Keratinocyte (primary cell): ENCODE measurements around the gene TAF1B. TPM values are rescaled to one million over a fixed set of nuclear protein-coding genes. Genes with fewer than 3 reads are reported as not detected.

ENCODE experiments used
- DNase-seq: peaks from one replicate; pipeline ENCODE4 v3.0.0-alpha.2; 2011; ENCODE audit warnings: low read depth, missing footprints, low spot score
- FAIRE-seq: peaks from 2 replicates; lab custom pipeline; 2011; peaks lifted over from hg19 to GRCh38; lab: Jason Lieb, UNC
- H2AFZ ChIP-seq: 2 replicates; pipeline ENCODE4 v1.6.0; 2012; ENCODE audit warnings: low read length, control low read depth, inconsistent platforms; ENCODE audit not compliant: control insufficient read depth
- H3K27ac ChIP-seq: 2 replicates; pipeline ENCODE4 v1.5.1; 2011; ENCODE audit warnings: low read length; ENCODE audit not compliant: control insufficient read depth, insufficient read depth
- H3K27me3 ChIP-seq: 3 replicates; pipeline ENCODE4 v1.6.0; 2011; ENCODE audit warnings: low read length; ENCODE audit not compliant: control insufficient read depth, insufficient read depth; ENCODE audit errors: extremely low read depth
- H3K36me3 ChIP-seq, 2 experiments: 2 replicates in 1 of 2; 3 replicates in 1 of 2; pipeline ENCODE4 v1.5.1; 2011; ENCODE audit warnings: low read length in 2 of 2, mild to moderate bottlenecking in 1 of 2; ENCODE audit not compliant: control insufficient read depth in 2 of 2, insufficient read depth in 2 of 2; ENCODE audit errors: extremely low read depth in 1 of 2
- H3K4me1 ChIP-seq: 3 replicates; pipeline ENCODE4 v1.5.1; 2011; ENCODE audit warnings: low read length; ENCODE audit not compliant: control insufficient read depth, insufficient read depth; ENCODE audit errors: extremely low read depth
- H3K4me2 ChIP-seq: 3 replicates; pipeline ENCODE4 v1.6.0; 2011; ENCODE audit warnings: low read depth, low read length; ENCODE audit not compliant: control insufficient read depth, insufficient read depth; ENCODE audit errors: extremely low read depth
- H3K4me3 ChIP-seq, 3 experiments: fragments of 200-600 bp in 1 of 3; sonication (generic) in 1 of 3; 2 replicates in 2 of 3; 3 replicates in 1 of 3; pipeline ENCODE4 v1.5.1; 2011 to 2016; ENCODE audit warnings: low read length in 3 of 3, mild to moderate bottlenecking in 3 of 3, control low read depth in 2 of 3, inconsistent platforms in 1 of 3, low read depth in 1 of 3, mixed read lengths in 1 of 3, mixed run types in 1 of 3, moderate library complexity in 1 of 3; ENCODE audit not compliant: control insufficient read depth in 2 of 3, insufficient read depth in 2 of 3; ENCODE audit errors: extremely low read depth in 1 of 3
- H3K79me2 ChIP-seq: 2 replicates; pipeline ENCODE4 v1.6.0; 2012; ENCODE audit warnings: low read length; ENCODE audit not compliant: control insufficient read depth, insufficient read depth
- H3K9ac ChIP-seq: 3 replicates; pipeline ENCODE4 v1.6.0; 2011; ENCODE audit warnings: low read length; ENCODE audit not compliant: control insufficient read depth, insufficient read depth; ENCODE audit errors: extremely low read depth
- H3K9me1 ChIP-seq: 3 replicates; pipeline ENCODE4 v1.6.0; 2011; ENCODE audit warnings: low read length; ENCODE audit not compliant: control insufficient read depth, insufficient read depth; ENCODE audit errors: extremely low read depth
- H3K9me3 ChIP-seq: 2 replicates; pipeline ENCODE4 v1.5.1; 2012; ENCODE audit warnings: low read depth, low read length; ENCODE audit not compliant: control insufficient read depth
- H4K20me1 ChIP-seq: 3 replicates; pipeline ENCODE4 v1.6.0; 2011; ENCODE audit warnings: low read length; ENCODE audit not compliant: control insufficient read depth, insufficient read depth; ENCODE audit errors: extremely low read depth
- EZH2 ChIP-seq: IDR thresholded peaks from one replicate; pipeline ENCODE4 v1.6.1; 2012; ENCODE audit warnings: inconsistent platforms, mild to moderate bottlenecking, low read length, moderate library complexity
- dilution Hi-C: fragments of 300-500 bp; cut with MboI; formaldehyde crosslinking; loops from one replicate; pipeline ENCODE4 v1.7.0; 2020; ENCODE audit warnings: low sequenced_read_pairs; ENCODE audit not compliant: extremely low pct_ligation_motif_present
- polyA plus RNA-seq, 5 experiments: library from polyadenylated mRNA; depleted of rRNA in 3 of 5; stranded (reverse) in 3 of 5; stranded (forward) in 1 of 5; unstranded in 1 of 5; fragments of >200 nt; gene quantifications; 1 replicate in 1 of 5; 2 replicates in 3 of 5; 3 replicates in 1 of 5; pipeline versions ENCODE4 v1.2.1 to v1.2.3, GENCODE V29; 2011 to 2012; ENCODE audit warnings: missing spikeins in 2 of 5, low read depth in 1 of 5, low replicate concordance in 1 of 5
- TF ChIP-seq, protein P1 (sequence below), 3 experiments: IDR thresholded peaks in 1 of 3; conservative IDR thresholded peaks in 1 of 3; optimal IDR thresholded peaks in 1 of 3; 2 replicates in 2 of 3; 3 replicates in 1 of 3; pipeline versions ENCODE3 to v1.5.1; 2011; ENCODE audit warnings: low read length in 3 of 3, mild to moderate bottlenecking in 3 of 3, moderate library complexity in 2 of 3, control low read depth in 1 of 3, inconsistent platforms in 1 of 3; ENCODE audit not compliant: insufficient read depth in 2 of 3; ENCODE audit errors: extremely low read depth in 1 of 3

TAF1B gene
- polyA plus RNA-seq, 1 donor (not counting 4 experiments of a cell fraction or from before 2014, with no cell fraction given): 16.5 TPM

GRCh38 chr2:9889812-9890261, 46.6 kb downstream of the TAF1B start:
- no peak for FAIRE-seq
- H3K4me1 ChIP-seq: peaks cover 11% of the 10 kb centered on the region

GRCh38 chr2:9892236-9892635, 49.0 kb downstream of the TAF1B start:
- Histone ChIP-seq H3K9me3 (no peaks in the 10 kb centered on the region), H3K4me3 (no peak overlapping the region), H3K79me2 (no peaks in the 10 kb centered on the region), H4K20me1 (no peaks in the 10 kb centered on the region), H3K9me1 (no peaks in the 10 kb centered on the region), H3K27me3 (no peaks in the 10 kb centered on the region), H3K36me3 (no peaks in the 10 kb centered on the region), H3K9ac (no peak overlapping the region), H3K4me2 (no peak overlapping the region), H2AFZ (no peak overlapping the region), H3K27ac (no peak overlapping the region), H3K4me1 (peaks cover 27% of the 10 kb centered on the region)
- dilution Hi-C loops: no loop called here
- TF ChIP-seq, protein P1, sequence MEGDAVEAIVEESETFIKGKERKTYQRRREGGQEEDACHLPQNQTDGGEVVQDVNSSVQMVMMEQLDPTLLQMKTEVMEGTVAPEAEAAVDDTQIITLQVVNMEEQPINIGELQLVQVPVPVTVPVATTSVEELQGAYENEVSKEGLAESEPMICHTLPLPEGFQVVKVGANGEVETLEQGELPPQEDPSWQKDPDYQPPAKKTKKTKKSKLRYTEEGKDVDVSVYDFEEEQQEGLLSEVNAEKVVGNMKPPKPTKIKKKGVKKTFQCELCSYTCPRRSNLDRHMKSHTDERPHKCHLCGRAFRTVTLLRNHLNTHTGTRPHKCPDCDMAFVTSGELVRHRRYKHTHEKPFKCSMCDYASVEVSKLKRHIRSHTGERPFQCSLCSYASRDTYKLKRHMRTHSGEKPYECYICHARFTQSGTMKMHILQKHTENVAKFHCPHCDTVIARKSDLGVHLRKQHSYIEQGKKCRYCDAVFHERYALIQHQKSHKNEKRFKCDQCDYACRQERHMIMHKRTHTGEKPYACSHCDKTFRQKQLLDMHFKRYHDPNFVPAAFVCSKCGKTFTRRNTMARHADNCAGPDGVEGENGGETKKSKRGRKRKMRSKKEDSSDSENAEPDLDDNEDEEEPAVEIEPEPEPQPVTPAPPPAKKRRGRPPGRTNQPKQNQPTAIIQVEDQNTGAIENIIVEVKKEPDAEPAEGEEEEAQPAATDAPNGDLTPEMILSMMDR (optimal IDR thresholded peaks at IDR 0.05 in 1 of 3, IDR thresholded peaks at IDR 0.05 in 1 of 3, conservative IDR thresholded peaks at IDR 0.05 in 1 of 3; ENCODE audit: extremely low read depth in 1 of 3, insufficient read depth in 2 of 3, low read length in 3 of 3): no peak
- no peak for TF ChIP-seq EZH2
- no peak for DNase-seq
- no peak for FAIRE-seq

More at GRCh38 chr2:9889812-9890261, 46.6 kb downstream of the TAF1B start:
- Histone ChIP-seq H3K4me3 (no peak overlapping the region), H3K27ac (no peak overlapping the region), H3K4me2 (no peak overlapping the region), H2AFZ (no peak overlapping the region), H3K36me3 (no peaks in the 10 kb centered on the region), H3K9ac (no peak overlapping the region), H4K20me1 (no peaks in the 10 kb centered on the region), H3K9me3 (no peaks in the 10 kb centered on the region), H3K9me1 (no peaks in the 10 kb centered on the region), H3K27me3 (no peaks in the 10 kb centered on the region), H3K79me2 (no peaks in the 10 kb centered on the region)
- TF ChIP-seq, protein P1 (optimal IDR thresholded peaks at IDR 0.05 in 1 of 3, IDR thresholded peaks at IDR 0.05 in 1 of 3, conservative IDR thresholded peaks at IDR 0.05 in 1 of 3; ENCODE audit: extremely low read depth in 1 of 3, insufficient read depth in 2 of 3, low read length in 3 of 3): no peak
- no peak for TF ChIP-seq EZH2
- no peak for DNase-seq
- dilution Hi-C loops: no loop called here
